COLO668 (cell line): ENCODE measurements around the gene NFATC1.

Experiments
- DNase-seq: peaks from one replicate; lab custom pipeline; 2025; ENCODE audit not compliant: unreplicated experiment; lab: John Stamatoyannopoulos, UW

The NFATC1 gene

DNA sequence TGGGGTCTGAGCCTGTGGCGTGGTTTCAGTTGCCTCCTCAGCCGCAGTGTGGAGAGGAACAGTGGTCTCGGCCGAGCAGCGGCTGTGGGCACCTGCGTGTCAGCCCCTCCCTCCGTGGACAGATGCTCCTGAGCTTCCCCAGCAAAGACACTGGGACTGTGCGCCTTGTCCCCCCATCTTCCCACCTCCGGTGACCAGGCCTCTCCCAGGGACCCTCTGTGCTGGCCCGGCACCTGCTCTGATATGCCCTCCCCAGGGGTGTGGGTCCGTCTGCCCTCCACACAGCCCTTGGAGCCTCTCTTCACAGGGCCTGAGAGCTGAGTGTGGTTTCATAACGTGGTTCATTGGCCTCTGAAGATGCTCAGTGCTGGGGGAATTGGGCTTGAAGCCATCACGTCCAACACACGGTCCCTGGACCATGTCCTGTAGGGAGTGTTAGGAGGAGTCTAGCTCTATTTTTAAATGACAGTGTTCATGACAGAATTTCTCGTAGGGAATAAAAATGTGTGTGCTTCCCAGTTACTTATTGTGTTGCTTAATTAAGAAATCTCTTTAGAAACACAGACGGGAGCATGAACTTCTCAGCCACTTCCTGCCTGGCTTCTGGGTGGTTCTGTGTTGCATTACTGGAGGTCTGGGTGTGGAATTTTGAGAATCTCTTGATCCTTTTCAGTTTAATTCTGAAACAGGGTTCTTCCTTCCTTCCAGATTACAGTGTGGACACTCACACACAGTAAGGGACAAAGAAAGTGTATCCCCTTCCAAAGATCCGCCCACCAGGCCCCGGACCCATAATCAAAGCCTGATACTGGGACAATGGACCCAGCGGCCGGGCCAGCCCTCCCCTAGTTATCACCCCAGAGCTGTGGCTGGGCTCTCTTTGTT lies 110.7 kb downstream of the NFATC1 start:
- DNase-seq: no peak

- DNase-seq: no peak
These were observed 111.4 kb downstream of the NFATC1 start for GRCh38 chr18:79507076-79507545.

DNA sequence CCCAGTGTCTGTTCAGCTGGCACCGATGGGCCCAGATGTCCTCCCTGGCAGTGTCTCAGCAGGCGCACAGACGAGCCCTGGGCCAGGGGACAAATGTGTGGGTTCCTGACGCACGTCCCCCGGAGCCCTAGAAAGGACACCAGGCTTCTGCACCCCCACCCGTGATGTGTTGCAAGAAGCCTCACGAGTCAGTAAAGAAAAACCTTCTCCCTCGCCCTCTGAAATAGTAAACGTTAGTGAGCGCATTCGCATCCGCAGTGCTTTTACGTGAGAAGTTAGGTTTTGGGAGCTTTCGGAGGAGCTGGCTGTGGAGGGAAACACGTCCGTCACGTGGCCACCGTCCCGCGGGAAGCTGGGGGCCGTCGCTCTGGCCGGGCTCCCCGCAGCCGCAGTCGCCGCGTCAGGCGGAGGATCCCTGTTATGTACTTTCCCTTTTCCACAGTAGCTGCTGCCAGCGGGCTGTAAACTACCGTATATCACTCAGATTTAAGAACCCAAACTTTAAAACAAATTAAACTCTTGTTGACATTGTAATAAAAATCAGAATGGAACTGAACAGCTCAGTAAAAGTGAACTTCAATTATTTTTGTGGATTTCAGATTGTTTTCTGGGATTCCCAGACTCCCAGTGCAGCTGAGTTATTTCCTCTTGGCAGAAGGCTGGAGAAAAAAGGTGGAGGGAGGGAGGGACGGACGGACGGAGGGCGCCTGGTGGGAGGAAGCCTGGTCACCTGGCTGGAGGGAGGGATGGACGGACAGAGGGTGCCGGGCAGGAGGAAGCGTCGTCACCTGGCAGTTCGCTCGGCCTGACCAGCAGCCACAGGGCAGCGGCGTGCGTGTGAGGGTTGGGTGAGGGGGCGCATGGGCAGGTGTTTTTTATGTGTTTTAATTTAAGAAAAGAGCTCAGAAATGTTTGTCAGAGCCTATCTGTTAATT lies 112.1 kb downstream of the NFATC1 start:
- no peak for DNase-seq

DNA sequence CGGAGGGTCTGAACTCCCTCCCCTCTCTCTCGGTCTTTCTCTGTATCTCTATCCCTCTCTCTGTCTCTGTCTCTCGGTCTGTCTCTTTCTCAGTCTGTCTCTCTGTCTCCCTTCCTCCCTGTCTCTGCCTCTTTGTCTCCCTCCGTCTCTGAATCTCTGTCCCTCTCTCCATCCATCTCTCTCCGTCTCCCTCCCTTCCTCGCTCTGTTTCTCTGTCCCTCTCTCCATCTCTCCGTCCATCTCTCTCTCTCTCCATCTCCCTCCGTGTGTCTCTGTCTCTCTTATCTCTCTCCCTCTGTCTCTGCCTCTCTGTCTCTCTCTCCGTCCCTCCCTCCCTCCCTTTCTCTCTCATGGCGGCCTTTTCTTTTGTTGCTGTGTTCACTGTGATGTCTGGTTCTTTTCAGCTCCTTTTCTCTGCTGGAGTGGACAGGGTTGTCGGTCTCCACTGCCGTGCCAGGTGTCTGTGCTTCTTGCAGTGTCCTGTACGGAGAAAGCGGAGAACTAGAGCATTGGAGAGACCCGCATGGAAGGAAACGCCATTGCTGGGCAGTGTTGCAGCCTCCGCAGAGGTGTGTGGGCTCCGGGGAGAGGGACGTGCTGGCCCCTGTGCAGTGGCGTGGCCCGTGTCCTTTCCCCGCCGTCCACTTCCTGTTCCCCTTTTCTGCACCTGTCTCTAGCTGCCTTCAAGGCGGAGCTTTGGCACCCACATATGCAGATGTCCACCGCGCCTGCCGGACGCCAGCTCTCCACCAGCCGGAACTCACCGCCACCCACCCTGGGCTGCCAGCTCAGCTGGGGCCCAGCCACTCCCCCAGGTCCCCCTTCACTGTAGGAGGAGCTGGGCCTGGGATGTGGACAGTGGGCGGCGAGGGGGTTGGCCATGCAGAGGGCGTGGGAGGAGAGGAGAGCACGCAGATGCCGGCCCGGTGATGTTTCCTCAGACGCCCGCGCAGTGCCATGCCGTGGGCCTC lies 113.1 kb downstream of the NFATC1 start:
- no peak for DNase-seq

DNA sequence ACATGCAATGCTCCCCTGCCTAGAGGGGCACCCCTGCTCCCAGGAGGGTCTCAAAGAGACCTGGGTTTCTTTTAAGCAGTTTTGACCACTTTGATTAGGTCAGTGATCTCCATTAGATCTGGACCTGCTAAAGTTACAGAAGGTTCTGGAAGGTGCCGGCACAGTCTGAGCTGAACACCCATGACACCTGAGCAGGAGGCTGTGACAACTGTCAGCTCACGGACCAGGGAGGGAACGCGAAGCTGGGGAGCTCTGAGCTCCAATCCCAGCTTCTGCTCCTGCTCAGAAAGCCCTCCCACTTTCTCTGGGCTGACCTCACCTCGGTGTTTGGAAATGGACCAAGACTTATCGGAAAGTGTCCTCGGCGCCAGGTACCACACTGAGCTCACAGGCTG lies 113.8 kb downstream of the NFATC1 start:
- DNase-seq: no peak

- no peak for DNase-seq
These were observed 114.4 kb downstream of the NFATC1 start for GRCh38 chr18:79510046-79510685.

GRCh38 chr18:79510731-79511241 lies 115.1 kb downstream of the NFATC1 start:
- DNase-seq: no peak

DNA sequence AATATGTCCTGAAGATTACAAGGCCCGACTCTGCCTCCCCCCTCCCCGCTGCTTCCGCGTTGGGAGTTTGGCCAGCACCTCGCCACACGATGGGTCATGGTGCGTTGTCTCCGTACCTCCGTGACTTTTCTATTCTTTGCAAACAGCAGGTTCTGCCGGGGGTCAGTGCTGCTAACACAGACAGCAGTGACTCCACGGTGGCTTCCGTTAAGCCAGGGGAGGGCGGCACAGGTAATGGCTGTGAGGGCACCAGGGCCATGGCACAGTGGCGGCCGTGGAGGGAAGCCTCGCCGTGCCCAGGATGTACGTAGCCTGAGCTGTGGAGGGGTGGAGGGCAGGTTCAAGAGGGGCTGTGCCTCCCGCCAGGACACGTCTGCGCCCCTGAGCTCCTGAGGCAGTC lies 115.5 kb downstream of the NFATC1 start:
- no peak for DNase-seq

GRCh38 chr18:79511671-79512301 lies 116.1 kb downstream of the NFATC1 start:
- DNase-seq: no peak

DNA sequence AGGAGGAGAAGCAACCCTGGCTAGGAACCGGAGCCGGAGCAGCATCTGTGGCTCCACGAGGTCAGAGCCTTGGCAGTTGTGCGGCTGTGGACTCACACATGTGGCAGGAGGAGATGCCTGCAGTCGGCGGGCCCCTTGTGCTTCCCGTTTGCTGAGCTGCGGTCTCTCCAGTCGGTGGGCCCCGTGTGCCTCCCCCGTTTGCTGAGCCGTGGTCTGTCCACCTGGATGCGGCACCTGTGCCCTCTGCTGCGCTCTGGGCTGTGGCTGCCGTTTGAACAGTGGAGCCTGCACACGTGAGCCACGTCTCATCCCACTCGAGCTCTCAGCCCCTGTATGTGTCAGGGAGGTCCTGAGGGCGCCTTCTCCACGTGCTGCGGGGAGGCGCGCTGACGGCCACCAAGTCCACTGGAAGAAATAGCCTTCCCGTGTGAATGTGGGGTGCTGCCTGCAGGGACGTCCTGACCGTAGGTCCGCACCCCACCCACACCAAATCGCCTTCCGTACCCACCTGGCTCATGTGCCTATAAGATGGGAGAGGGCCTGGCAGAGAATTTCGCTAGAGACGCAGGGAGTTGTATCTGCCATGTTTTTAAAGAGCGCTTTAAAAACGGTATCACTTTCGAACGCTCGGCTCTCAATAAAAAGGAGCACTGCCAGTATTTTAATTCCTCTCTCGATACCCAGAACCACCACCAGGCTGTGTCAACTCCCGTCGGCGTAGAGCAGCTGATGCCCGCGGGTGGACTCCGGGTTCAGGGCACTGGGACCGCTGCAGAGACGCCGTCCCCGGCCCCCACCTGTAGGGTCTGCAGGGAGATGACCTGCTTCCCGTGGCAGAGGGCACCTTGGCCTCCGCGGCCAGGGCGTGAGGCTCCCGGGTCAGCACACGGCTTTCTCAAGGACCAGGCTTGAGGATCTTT lies 117.0 kb downstream of the NFATC1 start:
- DNase-seq: no peak

- no peak for DNase-seq
These were observed 117.8 kb downstream of the NFATC1 start for GRCh38 chr18:79513381-79514081.

GRCh38 chr18:79515331-79515730 lies 119.6 kb downstream of the NFATC1 start:
- DNase-seq: no peak

DNA sequence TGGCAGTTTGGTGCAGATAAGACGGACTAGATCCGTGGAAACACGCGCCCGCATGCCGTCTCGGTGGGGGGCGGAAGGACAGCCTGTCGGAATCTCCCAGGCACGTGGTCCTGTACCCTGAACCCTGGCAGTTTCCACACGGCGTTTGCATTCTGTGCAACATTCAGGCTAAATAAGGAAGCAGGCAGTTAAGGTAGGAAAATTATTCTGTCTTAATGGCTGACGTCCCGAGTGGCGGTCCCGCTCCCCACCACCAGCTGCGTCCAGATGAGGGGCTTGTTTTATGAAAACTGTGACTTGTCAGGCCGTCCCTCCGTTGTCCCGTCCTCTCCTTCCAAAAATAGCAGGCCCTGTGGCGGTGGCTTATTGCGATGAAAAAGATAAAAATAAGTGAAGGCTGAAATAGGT lies 120.2 kb downstream of the NFATC1 start:
- DNase-seq: no peak

- no peak for DNase-seq
These were observed 120.8 kb downstream of the NFATC1 start for GRCh38 chr18:79516441-79516931.

- DNase-seq: no peak
These were observed 121.6 kb downstream of the NFATC1 start for GRCh38 chr18:79517341-79517740.

- DNase-seq: no peak
These were observed 122.4 kb downstream of the NFATC1 start for GRCh38 chr18:79518028-79518682.

GRCh38 chr18:79518683-79519128 lies 123.0 kb downstream of the NFATC1 start:
- DNase-seq: no peak
